SJCRH30 (cell line): ENCODE data around the gene MCRIP1. TPM values are rescaled to one million over a fixed set of nuclear protein-coding genes. Genes with fewer than 3 reads are reported as not detected.

Experiments used
- DNase-seq, 2 experiments: peaks; one replicate each; pipeline ENCODE4 v3.0.0-alpha.2; 2015 to 2020
- H3K27ac ChIP-seq: fragments of 250-450 bp; sonication (Bioruptor Pico); 2 replicates; pipeline ENCODE4 v1.5.1; 2020; ENCODE audit warnings: mild to moderate bottlenecking, moderate library complexity
- H3K27me3 ChIP-seq: fragments of 250-450 bp; sonication (Bioruptor Pico); 2 replicates; pipeline ENCODE4 v1.5.1; 2020; ENCODE audit warnings: mild to moderate bottlenecking, moderate library complexity
- H3K36me3 ChIP-seq: fragments of 250-450 bp; sonication (Bioruptor Pico); 2 replicates; pipeline ENCODE4 v1.5.1; 2020; ENCODE audit warnings: mild to moderate bottlenecking, moderate library complexity
- H3K4me1 ChIP-seq: fragments of 250-450 bp; sonication (Bioruptor Pico); 2 replicates; pipeline ENCODE4 v1.5.1; 2020; ENCODE audit warnings: mild to moderate bottlenecking, moderate library complexity
- H3K4me3 ChIP-seq: fragments of 250-450 bp; sonication (Bioruptor Pico); 2 replicates; pipeline ENCODE4 v1.5.1; 2020; ENCODE audit warnings: mild to moderate bottlenecking, moderate library complexity
- H3K9me3 ChIP-seq: fragments of 250-450 bp; sonication (Bioruptor Pico); replicated peaks from 2 replicates; pipeline ENCODE4 v1.5.1; 2020; ENCODE audit warnings: mild to moderate bottlenecking, moderate library complexity
- total RNA-seq: library from RNA; depleted of rRNA; stranded (reverse); fragments of >200 nt; shearing (Covaris generic); gene quantifications from 2 replicates; pipeline ENCODE4 v1.2.3, GENCODE V29; 2014

Gene MCRIP1
- total RNA-seq, 1 experiment from 2014 or later, result 130 TPM

- H3K27ac ChIP-seq, result no peak overlapping the region
- peaks cover 6% of the 10 kb centered on the region; the same call in 1 of the 2 replicates for H3K4me1 ChIP-seq
- H3K27me3 ChIP-seq, result peaks cover 91% of the 10 kb centered on the region
- no peak for DNase-seq
- H3K36me3 ChIP-seq, result no peaks in the 10 kb centered on the region
- no peak overlapping the region for H3K4me3 ChIP-seq
- H3K9me3 ChIP-seq, result no peaks in the 10 kb centered on the region
These were observed 22.0 kb downstream of the MCRIP1 start for GRCh38 chr17:81810892-81811704.

DNA sequence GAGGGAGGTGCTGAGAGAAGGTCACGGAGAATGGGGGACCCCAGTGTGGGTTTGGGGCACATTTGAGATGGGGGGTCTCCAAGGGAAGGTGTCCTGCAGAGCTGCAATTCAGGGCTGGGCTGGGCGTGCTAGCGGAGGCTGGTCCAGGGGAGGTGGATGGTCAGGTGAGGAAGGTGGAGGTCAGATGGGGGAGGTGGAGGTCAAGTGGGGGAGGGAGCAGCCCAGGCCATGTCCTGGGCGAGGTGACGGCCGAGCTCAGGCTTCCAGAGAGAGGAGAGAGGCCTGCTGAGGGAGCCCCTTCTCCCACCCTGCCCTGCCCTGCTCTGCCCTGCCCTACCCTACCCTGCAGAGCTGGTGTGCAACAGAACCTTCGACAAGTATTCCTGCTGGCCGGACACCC lies 22.6 kb downstream of the MCRIP1 start:
- H3K27me3 ChIP-seq, result peaks cover 90% of the 10 kb centered on the region
- no peak for DNase-seq
- no peaks in the 10 kb centered on the region for H3K9me3 ChIP-seq
- H3K4me1 ChIP-seq, result peaks cover 6% of the 10 kb centered on the region; the same call in 1 of the 2 replicates
- H3K4me3 ChIP-seq, result no peak overlapping the region
- H3K27ac ChIP-seq, result no peak overlapping the region
- no peaks in the 10 kb centered on the region for H3K36me3 ChIP-seq

- H3K9me3 ChIP-seq, result no peaks in the 10 kb centered on the region; the same call in 1 of the 2 replicates
- no peaks in the 10 kb centered on the region for H3K36me3 ChIP-seq
- no peak for DNase-seq
- H3K4me3 ChIP-seq, result no peak overlapping the region
- peaks cover 6% of the 10 kb centered on the region; the same call in 1 of the 2 replicates for H3K4me1 ChIP-seq
- H3K27me3 ChIP-seq, result peaks cover 82% of the 10 kb centered on the region
- H3K27ac ChIP-seq, result no peak overlapping the region
These were observed 23.5 kb downstream of the MCRIP1 start for GRCh38 chr17:81809556-81809998.

DNA sequence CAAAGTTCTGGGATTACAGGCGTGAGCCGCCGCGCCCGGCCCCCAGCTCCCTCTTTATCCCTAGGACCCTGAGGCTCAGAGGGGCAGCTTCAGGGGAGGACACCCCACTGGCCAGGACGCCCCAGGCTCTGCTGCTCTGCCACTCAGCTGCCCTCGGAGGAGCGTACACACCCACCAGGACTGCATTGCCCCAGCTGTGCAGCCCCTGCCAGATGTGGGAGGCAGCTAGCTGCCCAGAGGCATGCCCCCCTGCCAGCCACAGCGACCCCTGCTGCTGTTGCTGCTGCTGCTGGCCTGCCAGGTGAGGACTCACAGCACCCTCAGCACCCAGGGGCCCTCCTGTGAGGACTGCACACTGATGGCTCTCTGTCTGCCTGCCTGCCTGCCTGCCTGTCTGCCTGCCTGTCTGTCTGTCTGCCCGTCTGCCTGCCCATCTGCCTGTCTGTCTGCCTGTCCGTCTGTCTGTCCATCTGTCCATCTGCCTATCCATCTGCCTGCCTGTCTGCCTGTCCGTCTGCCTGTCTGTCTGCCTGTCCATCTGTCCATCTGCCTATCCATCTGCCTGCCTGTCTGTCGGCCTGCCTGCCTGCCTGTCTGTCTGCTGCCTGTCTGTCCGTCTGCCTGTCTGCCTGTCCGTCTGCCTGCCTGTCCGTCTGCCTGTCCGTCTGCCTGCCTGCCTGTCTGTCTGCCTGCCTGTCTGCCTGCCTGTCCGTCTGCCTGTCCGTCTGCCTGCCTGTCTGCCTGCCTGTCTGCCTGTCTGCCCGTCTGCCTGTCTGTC lies 24.1 kb downstream of the MCRIP1 start:
- no peaks in the 10 kb centered on the region; the same call in 1 of the 2 replicates for H3K9me3 ChIP-seq
- peaks cover 78% of the 10 kb centered on the region for H3K27me3 ChIP-seq
- DNase-seq, result peak in 1 of 2 experiments; percentile 29

DNA sequence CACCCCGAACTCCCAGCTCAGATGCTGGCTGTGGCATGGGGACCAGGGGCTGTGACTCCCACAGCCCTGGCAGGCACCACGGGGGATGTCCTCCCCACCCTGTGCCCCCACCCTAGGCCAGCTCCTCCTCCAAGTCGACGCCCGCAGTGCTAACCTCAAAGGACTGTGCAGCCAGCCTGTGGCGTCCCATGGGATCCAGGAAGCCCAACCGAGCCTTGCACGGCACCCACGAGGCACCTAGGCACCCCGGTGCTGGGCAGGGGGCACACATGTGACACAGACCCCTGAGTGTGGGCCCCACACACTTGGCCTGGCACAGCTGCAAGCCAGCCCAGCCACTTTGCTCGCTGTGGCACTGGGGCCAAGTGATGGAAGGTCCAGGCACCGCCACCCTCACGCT lies 25.3 kb downstream of the MCRIP1 start:
- Histone ChIP-seq H3K9me3 (no peaks in the 10 kb centered on the region; the same call in 1 of the 2 replicates), H3K36me3 (no peaks in the 10 kb centered on the region), H3K27me3 (peaks cover 67% of the 10 kb centered on the region), H3K27ac (no peak overlapping the region), H3K4me1 (peaks cover 6% of the 10 kb centered on the region; the same call in 1 of the 2 replicates), H3K4me3 (no peak overlapping the region)
- DNase-seq, result no peak

More for the DNA sequence above, 24.1 kb downstream of the MCRIP1 start:
- Histone ChIP-seq H3K27ac (no peak overlapping the region), H3K4me1 (peaks cover 6% of the 10 kb centered on the region; the same call in 1 of the 2 replicates), H3K4me3 (no peak overlapping the region), H3K36me3 (no peaks in the 10 kb centered on the region)

- H3K36me3 ChIP-seq, result no peaks in the 10 kb centered on the region
- H3K27me3 ChIP-seq, result peaks cover 66% of the 10 kb centered on the region
- H3K9me3 ChIP-seq, result peaks cover 2% of the 10 kb centered on the region; the same call in 1 of the 2 replicates
- no peak for DNase-seq
- H3K4me3 ChIP-seq, result no peak overlapping the region
- peaks cover 6% of the 10 kb centered on the region; the same call in 1 of the 2 replicates for H3K4me1 ChIP-seq
- no peak overlapping the region for H3K27ac ChIP-seq
These were observed 25.8 kb downstream of the MCRIP1 start for GRCh38 chr17:81807210-81807719.

DNA sequence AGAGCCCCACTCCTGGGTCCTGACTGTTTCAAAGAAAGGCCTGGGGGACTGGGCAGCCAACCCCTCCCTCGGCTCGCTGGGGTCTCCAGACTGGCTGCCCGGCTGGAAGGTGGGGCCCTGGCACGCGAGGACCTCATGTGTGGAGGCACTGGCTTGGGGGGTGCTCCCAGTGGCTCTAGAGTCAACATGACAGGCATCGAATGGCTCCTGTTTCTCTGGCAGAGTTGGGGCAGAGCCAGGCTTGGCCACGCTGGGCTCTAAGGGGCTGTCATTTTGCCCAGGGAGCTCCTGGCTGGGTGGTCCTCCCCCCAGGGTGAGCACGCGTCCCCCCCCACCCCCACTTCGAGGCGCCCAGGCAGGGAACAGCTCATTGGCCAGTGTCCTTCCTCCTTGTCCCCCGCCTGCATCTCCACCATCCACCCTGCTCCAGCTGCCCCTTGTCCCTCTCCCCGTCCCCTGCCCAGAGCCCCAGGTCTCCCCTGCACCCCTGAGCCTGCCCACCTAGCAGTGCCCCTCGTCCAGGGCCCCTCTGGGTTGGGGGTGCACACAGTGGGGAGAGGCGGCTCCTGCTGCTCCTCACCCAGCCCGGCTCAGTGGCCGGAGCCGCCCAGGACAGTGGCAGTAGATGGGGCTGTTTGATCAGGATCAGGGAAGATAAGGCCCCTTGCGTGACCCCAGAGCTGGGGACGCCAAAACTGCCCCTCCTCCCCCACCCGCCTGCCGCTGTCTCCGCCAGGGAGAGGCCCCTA lies 26.5 kb downstream of the MCRIP1 start:
- Histone ChIP-seq H3K27ac (no peak overlapping the region), H3K4me1 (peaks cover 6% of the 10 kb centered on the region; the same call in 1 of the 2 replicates), H3K27me3 (peaks cover 66% of the 10 kb centered on the region), H3K4me3 (no peak overlapping the region), H3K36me3 (no peaks in the 10 kb centered on the region), H3K9me3 (peaks cover 6% of the 10 kb centered on the region; the same call in 1 of the 2 replicates)
- peak in 1 of 2 experiments; percentile 32 for DNase-seq

DNA sequence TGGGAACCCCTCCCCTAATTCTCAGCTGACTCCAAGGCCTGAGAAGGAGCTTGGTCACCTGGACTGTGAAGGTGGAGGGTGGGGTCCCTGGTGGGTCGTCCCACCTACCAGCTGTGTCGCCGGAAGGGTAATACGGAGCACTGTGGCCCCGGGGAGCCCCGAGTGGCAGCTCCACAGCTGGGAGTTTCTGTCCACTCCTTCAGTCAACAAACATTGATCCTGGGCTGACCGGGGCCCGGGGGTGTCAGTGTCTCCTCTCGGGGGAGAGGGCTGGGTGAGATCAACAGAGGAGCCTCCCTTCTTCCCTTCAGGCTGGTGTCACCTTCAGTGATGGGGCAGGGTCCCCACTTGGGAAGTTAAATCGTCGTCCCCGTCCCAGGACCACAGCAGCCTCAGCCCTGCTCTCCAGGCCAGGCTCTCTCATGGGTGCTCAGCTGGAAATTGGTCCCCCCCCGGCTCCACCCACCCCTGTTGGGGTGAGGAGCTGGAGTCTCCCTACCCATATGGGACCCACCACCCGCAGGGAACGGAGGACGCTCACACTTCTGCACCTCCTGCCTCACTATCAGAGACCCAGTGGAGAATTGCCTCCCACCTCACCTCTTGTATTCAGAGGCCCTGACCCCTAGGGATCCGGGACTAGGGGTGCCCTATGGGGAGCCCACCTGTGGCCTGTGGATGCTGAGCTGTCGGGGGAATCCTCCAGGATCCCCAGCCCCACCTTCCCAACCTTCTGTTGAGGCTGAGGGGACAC lies 27.2 kb downstream of the MCRIP1 start:
- H3K27me3 ChIP-seq, result peaks cover 59% of the 10 kb centered on the region
- DNase-seq, result no peak

DNA sequence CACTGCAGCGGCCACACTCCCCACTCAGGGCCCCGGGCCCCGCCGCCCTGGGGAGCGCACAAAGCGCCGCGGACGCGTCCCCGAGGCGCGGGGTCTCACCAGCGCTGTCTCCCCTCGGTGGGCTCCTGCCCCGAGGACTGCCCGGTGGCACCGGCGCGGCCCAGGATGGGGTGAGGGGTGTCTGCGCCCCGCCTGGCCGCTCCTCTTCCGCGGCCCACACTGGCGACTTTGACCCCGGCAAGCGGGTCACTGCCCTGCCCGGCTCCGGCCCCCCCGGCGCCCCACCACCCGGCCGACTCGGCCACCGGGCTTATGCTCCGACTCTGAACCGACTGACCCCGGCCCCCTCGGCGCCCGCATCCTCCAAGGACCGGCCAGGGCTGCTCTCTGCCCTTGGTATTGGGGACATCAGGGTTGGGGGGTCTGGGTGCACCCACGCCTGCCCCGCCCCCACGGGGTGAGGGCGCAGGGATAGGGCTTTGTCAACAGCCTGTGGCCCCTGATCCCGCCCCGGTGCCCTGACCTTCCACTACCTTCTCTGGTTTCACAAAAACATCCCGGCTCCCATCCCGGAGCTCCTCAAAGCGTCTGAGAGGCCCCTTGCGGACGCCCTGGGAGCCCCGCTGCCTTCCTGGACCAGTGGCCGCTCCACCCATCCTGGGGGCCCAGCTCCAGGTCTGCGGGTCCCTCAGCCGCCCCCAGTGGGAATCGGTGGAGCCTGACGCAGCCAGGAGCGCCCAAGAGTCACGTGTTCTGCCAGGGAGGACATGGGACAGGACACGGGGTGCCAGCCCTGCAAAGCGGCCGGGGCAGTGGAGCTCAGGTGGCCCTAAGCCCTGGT lies 28.3 kb downstream of the MCRIP1 start:
- H3K27me3 ChIP-seq, result peaks cover 51% of the 10 kb centered on the region
- no peak overlapping the region for H3K4me3 ChIP-seq
- H3K27ac ChIP-seq, result no peak overlapping the region
- DNase-seq, result no peak
- no peaks in the 10 kb centered on the region for H3K36me3 ChIP-seq
- peaks cover 10% of the 10 kb centered on the region for H3K9me3 ChIP-seq
- H3K4me1 ChIP-seq, result peaks cover 6% of the 10 kb centered on the region; the same call in 1 of the 2 replicates

More for the DNA sequence above, 27.2 kb downstream of the MCRIP1 start:
- Histone ChIP-seq H3K4me3 (no peak overlapping the region), H3K9me3 (peaks cover 6% of the 10 kb centered on the region; the same call in 1 of the 2 replicates), H3K4me1 (peaks cover 6% of the 10 kb centered on the region; the same call in 1 of the 2 replicates), H3K36me3 (no peaks in the 10 kb centered on the region), H3K27ac (no peak overlapping the region)

GRCh38 chr17:81803728-81804558 lies 29.1 kb downstream of the MCRIP1 start, which contains the start of gene GCGR:
Gene GCGR (plus strand): TSS chr17:81804150. CDS start chr17:81809019, 4,869 bp downstream.
- no peak for DNase-seq
- Histone ChIP-seq H3K9me3 (peaks cover 15% of the 10 kb centered on the region), H3K27me3 (peaks cover 49% of the 10 kb centered on the region), H3K27ac (no peak within 1 kb of the TSS), H3K4me3 (no peak within 1 kb of the TSS), H3K36me3 (no peaks in the 10 kb centered on the region), H3K4me1 (peaks cover 6% of the 10 kb centered on the region; the same call in 1 of the 2 replicates)

- Histone ChIP-seq H3K4me3 (no peak overlapping the region), H3K27ac (no peak overlapping the region), H3K4me1 (peaks cover 6% of the 10 kb centered on the region; the same call in 1 of the 2 replicates), H3K9me3 (peaks cover 15% of the 10 kb centered on the region), H3K27me3 (peaks cover 40% of the 10 kb centered on the region), H3K36me3 (no peaks in the 10 kb centered on the region)
- DNase-seq, result no peak
These were observed 30.0 kb downstream of the MCRIP1 start for GRCh38 chr17:81802856-81803643.
